Measurements from ENCODE around the gene ZKSCAN4.

GRCh38 chr6:28224131-28225055 lies 27.7 kb downstream of the ZKSCAN4 start:
- TF ChIP-seq CTCF (IDR thresholded peaks at IDR 0.05), result no peak
- no peak for TF ChIP-seq EZH2 (IDR thresholded peaks at IDR 0.05; ENCODE audit: borderline replicate concordance, insufficient read depth, low read depth, low read length, poor library complexity, severe bottlenecking)
